ENCODE data around the gene UGT1A8.

- no peak for TF ChIP-seq POLR2A (IDR thresholded peaks at IDR 0.05)
- no peak for TF ChIP-seq CTCF (IDR thresholded peaks at IDR 0.05)
- TF ChIP-seq POLR2AphosphoS5 (IDR thresholded peaks at IDR 0.05; ENCODE audit: insufficient read depth in 1 of 2, low read depth in 1 of 2), result no peak
Measured at GRCh38 chr2:233643128-233643527, 25.7 kb downstream of the UGT1A8 start.

All from vagina (tissue), 2 donors.